Left lung (tissue), 10 donors: ENCODE data around the gene LDB2. TPM values are rescaled to one million over a fixed set of nuclear protein-coding genes. Genes with fewer than 3 reads are reported as not detected.
A peak's percentile ranks its signal among the peaks of the same experiment; 100 is the strongest.
"Not testable (repeated sequence)": the region's sequence is repeated elsewhere in the genome, so short reads cannot be mapped to it uniquely, and the experiment has no call there.

ENCODE experiments used
- ATAC-seq: fragments of 200-7000 bp; cut with Tn5 transposase; one replicate; pipeline ENCODE4 v1.9.1; 2020; ENCODE audit warnings: moderate library complexity
- DNase-seq, 4 donors: peaks; one replicate each; pipeline ENCODE4 v3.0.0-alpha.2; 2013 to 2020
- H3K27ac ChIP-seq, 2 donors: fragments of 200-600 bp; sonication (generic) in 1 of 2; one replicate each; pipeline versions ENCODE4 v1.5.0 to v1.8.0; 2020 to 2021
- H3K27me3 ChIP-seq, 2 donors: fragments of 200-600 bp; sonication (generic) in 1 of 2; one replicate each; pipeline versions ENCODE4 v1.5.0 to v1.8.0; 2020 to 2021
- H3K36me3 ChIP-seq, 2 donors: fragments of 200-600 bp; sonication (generic) in 1 of 2; one replicate each; pipeline versions ENCODE4 v1.5.0 to v1.8.0; 2020 to 2021
- H3K4me1 ChIP-seq, 2 donors: fragments of 200-600 bp; one replicate each; pipeline ENCODE4 v1.8.0; 2021
- H3K4me3 ChIP-seq, 2 donors: fragments of 200-600 bp; sonication (generic) in 1 of 2; one replicate each; pipeline versions ENCODE4 v1.5.0 to v1.8.0; 2020 to 2021; ENCODE audit warnings: mild to moderate bottlenecking in 1 of 2
- H3K9me3 ChIP-seq, 2 donors: fragments of 200-600 bp; sonication (generic) in 1 of 2; one replicate each; pipeline versions ENCODE4 v1.5.0 to v1.8.0; 2020 to 2021
- CTCF ChIP-seq, 2 donors: fragments of 200-600 bp; sonication (generic) in 1 of 2; IDR thresholded peaks; one replicate each; pipeline versions ENCODE4 v1.5.0 to v1.8.0; 2021; ENCODE audit warnings: antibody characterized with exemption in 2 of 2
- intact Hi-C, 2 donors: fragments of 100-400 bp; cut with DNase I; formaldehyde crosslinking; loops; one replicate each; pipeline versions ENCODE4 v1.11.2 to v1.14.2; 2022
- polyA plus RNA-seq, 6 donors: library from polyadenylated mRNA; unstranded; fragments of 120-200 nt; gene quantifications; one replicate each; pipeline ENCODE4 v1.2.1, GENCODE V29; 2013; ENCODE audit not compliant: insufficient read length in 6 of 6
- total RNA-seq, 2 donors: library from RNA; stranded (reverse); fragmentation: NEBNext Ultra II Directional; extraction: Animal tissue kit (Norgen Biotek cat#: 25700); gene quantifications; one replicate each; pipeline ENCODE4 v1.2.1, GENCODE V29; 2021
- donor health status: DM: no; HTN: yes; CAD: no.
- donor health status: DM: no; HTN: no; CAD: no.

LDB2 gene
- total and polyA plus RNA-seq, 8 donors, result 37.7 to 97.0 (median 78.5) TPM

GRCh38 chr4:16636304-16636703, 262.1 kb downstream of the LDB2 start:
- H3K9me3 ChIP-seq, result peaks cover 0 to 13% of the 10 kb centered on the region in 2 donors
- H3K4me3 ChIP-seq, result no peak overlapping the region
- DNase-seq (no peak), ATAC-seq (no peak)
- H3K27me3 ChIP-seq, result no peaks in the 10 kb centered on the region
- intact Hi-C loops, result no loop called here
- no peak overlapping the region for H3K27ac ChIP-seq
- no peak for TF ChIP-seq CTCF (IDR thresholded peaks at IDR 0.05)
- H3K4me1 ChIP-seq, result peaks cover 0 to 1% of the 10 kb centered on the region in 2 donors
- no peaks in the 10 kb centered on the region for H3K36me3 ChIP-seq

DNA sequence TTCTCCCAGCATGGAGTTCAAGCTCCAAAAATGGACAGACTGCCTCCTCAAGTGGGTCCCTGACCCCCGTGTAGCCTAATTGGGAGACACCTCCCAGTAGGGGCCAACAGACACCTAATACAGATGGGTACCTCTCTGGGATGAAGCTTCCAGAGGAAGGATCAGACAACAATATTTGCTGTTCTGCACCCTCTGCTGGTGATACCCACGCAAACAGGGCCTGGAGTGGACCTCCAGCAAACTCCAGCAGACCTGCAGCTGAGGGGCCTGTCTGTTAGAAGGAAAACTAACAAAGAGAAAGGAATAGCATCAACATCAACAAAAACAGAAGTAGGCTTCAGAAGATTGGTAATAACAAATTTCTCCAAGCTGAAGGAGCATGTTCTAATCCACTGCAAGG, 269.2 kb downstream of the LDB2 start:
- H3K4me3 ChIP-seq, DNase-seq, intact Hi-C loops, H3K36me3 ChIP-seq, H3K27ac ChIP-seq, H3K27me3 ChIP-seq, H3K9me3 ChIP-seq, H3K4me1 ChIP-seq, ATAC-seq: not testable (repeated sequence)

GRCh38 chr4:16628835-16629234, 269.6 kb downstream of the LDB2 start:
- H3K27me3 ChIP-seq, H3K36me3 ChIP-seq, H3K4me1 ChIP-seq, intact Hi-C loops, H3K4me3 ChIP-seq, H3K9me3 ChIP-seq, ATAC-seq, DNase-seq, H3K27ac ChIP-seq: not testable (repeated sequence)

GRCh38 chr4:16627999-16628398, 270.4 kb downstream of the LDB2 start:
- Histone ChIP-seq H3K4me1 (no peaks in the 10 kb centered on the region), H3K36me3 (no peaks in the 10 kb centered on the region), H3K27me3 (no peaks in the 10 kb centered on the region), H3K9me3 (no peaks in the 10 kb centered on the region), H3K27ac (no peak overlapping the region), H3K4me3 (no peak overlapping the region)
- intact Hi-C loops, result no loop called here
- no peak for ATAC-seq
- no peak for TF ChIP-seq CTCF (IDR thresholded peaks at IDR 0.05)
- no peak for DNase-seq

DNA sequence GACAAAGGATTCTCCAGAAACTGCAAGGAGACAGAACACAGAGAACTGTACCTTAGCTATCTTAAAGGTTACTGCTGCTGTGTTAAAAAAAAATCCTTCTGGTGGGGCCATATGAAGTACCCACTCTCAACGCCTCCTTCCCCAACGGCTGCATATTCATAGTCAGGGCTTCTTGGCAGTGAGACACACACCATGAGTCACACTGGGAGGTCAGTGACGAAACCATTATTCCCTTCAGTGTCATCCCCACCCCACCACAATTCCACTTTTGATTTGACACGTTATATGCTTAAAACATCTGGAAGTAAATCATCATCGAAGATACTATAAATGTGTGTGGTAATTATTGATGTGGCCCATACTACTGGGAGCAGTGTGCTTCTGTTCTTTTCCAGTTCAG, 271.5 kb downstream of the LDB2 start:
- H3K27me3 ChIP-seq, result no peaks in the 10 kb centered on the region
- no peaks in the 10 kb centered on the region for H3K9me3 ChIP-seq
- intact Hi-C loops, result no loop called here
- H3K27ac ChIP-seq, result peak overlapping the region in 1 of 2 donors; percentile 8
- no peaks in the 10 kb centered on the region for H3K36me3 ChIP-seq
- no peak overlapping the region for H3K4me3 ChIP-seq
- H3K4me1 ChIP-seq, result no peaks in the 10 kb centered on the region
- TF ChIP-seq CTCF (IDR thresholded peaks at IDR 0.05), result no peak
- DNase-seq (peak in 1 of 4 donors; percentile 11), ATAC-seq (peak; percentile 76)

DNA sequence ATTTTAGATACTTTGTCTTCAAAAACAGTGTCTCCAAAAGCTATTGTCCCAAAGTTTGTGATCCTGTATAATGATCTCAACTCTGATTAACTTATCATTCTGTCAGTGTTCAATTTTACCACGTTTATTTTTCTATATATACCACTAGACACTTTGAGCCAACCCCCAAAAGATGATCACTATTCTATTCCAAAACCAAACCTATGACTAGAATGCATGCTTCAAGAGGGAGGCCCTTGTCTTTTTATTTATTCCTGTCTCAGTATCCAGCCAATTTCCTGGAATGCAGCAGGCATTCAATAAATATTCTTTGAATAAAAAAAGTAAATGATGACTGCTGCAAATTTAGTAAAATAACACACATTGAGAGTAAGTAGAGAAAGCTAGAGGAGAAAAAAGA, 275.6 kb downstream of the LDB2 start:
- TF ChIP-seq CTCF (IDR thresholded peaks at IDR 0.05), result no peak
- Histone ChIP-seq H3K36me3 (no peaks in the 10 kb centered on the region), H3K27ac (no peak overlapping the region), H3K4me3 (no peak overlapping the region), H3K4me1 (no peaks in the 10 kb centered on the region), H3K9me3 (no peaks in the 10 kb centered on the region), H3K27me3 (no peaks in the 10 kb centered on the region)
- ATAC-seq (no peak), DNase-seq (no peak)
- intact Hi-C loops, result no loop called here
